Activated B cell treated with CpG ODN at 0.5 μM for 24 hours (primary cell): ENCODE measurements around the gene SLC5A1. TPM values are rescaled to one million over a fixed set of nuclear protein-coding genes. Genes with fewer than 3 reads are reported as not detected.
"Not testable (repeated sequence)": the region's sequence is repeated elsewhere in the genome, so short reads cannot be mapped to it uniquely, and the experiment has no call there.

Experiments
- ATAC-seq: fragments of 200-7000 bp; cut with Tn5 transposase; one replicate; pipeline ENCODE4 v1.10.0; 2021; ENCODE audit warnings: low read depth, mild to moderate bottlenecking, moderate library complexity
- CTCF ChIA-PET: fragments of 350-600 bp; sonication (Branson Sonifier 250); formaldehyde crosslinking; loops from one replicate; lab custom pipeline; 2021; ENCODE audit warnings: antibody characterized with exemption; lab: Charles Lee
- POLR2A ChIA-PET: fragments of 350-600 bp; sonication (Branson Sonifier 250); formaldehyde crosslinking; loops from one replicate; lab custom pipeline; 2021; ENCODE audit warnings: antibody characterized with exemption; lab: Charles Lee
- DNase-seq: peaks from one replicate; pipeline ENCODE4 v3.0.0; 2022
- H3K27ac Mint-ChIP-seq: one replicate; pipeline ENCODE4 v1.8.0; 2020; ENCODE audit warnings: mixed read lengths
- H3K27me3 Mint-ChIP-seq: one replicate; pipeline ENCODE4 v1.8.0; 2021; ENCODE audit warnings: mixed read lengths
- H3K36me3 Mint-ChIP-seq: one replicate; pipeline ENCODE4 v1.8.0; 2021; ENCODE audit warnings: low read depth, mixed read lengths
- H3K4me1 Mint-ChIP-seq: one replicate; pipeline ENCODE4 v1.8.0; 2021; ENCODE audit warnings: mixed read lengths
- H3K4me3 Mint-ChIP-seq: one replicate; pipeline ENCODE4 v1.8.0; 2020; ENCODE audit warnings: mild to moderate bottlenecking, mixed read lengths
- H3K9me3 Mint-ChIP-seq: one replicate; pipeline ENCODE4 v1.8.0; 2020; ENCODE audit warnings: mixed read lengths
- CTCF ChIP-seq: fragments of 200-600 bp; IDR thresholded peaks from one replicate; pipeline ENCODE4 v1.8.0; 2022; ENCODE audit warnings: antibody characterized with exemption, mild to moderate bottlenecking
- intact Hi-C: fragments of 100-400 bp; cut with micrococcal nuclease; formaldehyde crosslinking; loops from one replicate; pipeline ENCODE4 v1.15.1; 2024
- total RNA-seq: library from RNA; stranded (reverse); gene quantifications from 2 replicates; pipeline ENCODE4 v1.2.3, GENCODE V29; 2022

SLC5A1 gene
- total RNA-seq, 1 donor from 2014 or later, result not detected

DNA sequence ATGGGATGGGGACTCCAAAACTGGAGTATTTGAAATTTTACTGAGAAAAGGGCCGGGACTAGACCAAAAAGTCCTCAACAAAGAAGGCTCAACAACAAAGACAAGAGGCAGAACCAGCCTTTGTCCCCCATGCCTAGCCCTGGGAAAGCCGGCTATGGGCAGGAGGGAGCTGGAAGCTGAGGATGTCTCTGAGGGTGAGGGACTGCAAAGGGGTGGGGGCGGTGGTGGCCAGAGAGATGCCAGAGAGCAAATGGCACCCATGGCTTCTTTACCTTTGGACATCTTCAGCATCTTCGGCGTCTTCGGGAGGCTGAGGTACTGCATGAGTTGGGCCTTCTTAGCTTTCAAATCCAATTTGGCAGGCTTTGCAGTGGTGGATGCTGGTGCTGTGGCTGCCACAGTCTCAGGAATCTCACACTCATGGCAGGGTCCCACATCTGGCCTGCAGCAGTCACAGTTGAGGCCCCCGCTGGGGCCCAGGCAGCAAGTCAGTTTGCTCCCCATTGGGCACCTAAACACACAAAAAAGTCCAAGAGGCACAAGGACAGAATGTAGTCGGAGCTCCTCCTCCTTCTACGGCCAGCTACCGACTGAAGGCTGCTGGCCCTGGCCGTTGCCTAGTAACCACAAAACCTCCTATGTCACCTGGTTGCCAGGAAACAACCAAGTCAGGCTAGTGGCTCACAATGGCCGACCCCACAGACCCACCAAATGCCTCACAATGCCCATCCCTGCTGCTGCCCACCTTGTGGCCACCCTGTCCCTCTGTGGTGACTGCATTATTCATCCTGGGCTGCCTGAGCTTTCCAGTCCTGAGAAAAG lies 115.9 kb downstream of the SLC5A1 start, which contains the start of gene C22orf42:
TSS of gene C22orf42 (minus strand) at position 592 of the 822 bp plus-strand sequence. CDS start at position 504, 88 bp downstream.
- CTCF ChIA-PET, result interaction anchor here (0.6 kb wide), 1 partner anchor 109 kb away, joined by 3 read pairs; no protein-coding TSS in a partner anchor
- ATAC-seq (no peak), DNase-seq (no peak)
- POLR2A ChIA-PET, result no interaction called here
- H3K36me3 Mint-ChIP-seq, result no peaks in the 10 kb centered on the region
- intact Hi-C loops, result no loop called here
- H3K27ac Mint-ChIP-seq, result no peak within 1 kb of the TSS
- no peak within 1 kb of the TSS for H3K4me3 Mint-ChIP-seq
- no peaks in the 10 kb centered on the region for H3K4me1 Mint-ChIP-seq
- no peak for TF ChIP-seq CTCF
- no peaks in the 10 kb centered on the region for H3K9me3 Mint-ChIP-seq
- peaks cover 14% of the 10 kb centered on the region for H3K27me3 Mint-ChIP-seq

DNA sequence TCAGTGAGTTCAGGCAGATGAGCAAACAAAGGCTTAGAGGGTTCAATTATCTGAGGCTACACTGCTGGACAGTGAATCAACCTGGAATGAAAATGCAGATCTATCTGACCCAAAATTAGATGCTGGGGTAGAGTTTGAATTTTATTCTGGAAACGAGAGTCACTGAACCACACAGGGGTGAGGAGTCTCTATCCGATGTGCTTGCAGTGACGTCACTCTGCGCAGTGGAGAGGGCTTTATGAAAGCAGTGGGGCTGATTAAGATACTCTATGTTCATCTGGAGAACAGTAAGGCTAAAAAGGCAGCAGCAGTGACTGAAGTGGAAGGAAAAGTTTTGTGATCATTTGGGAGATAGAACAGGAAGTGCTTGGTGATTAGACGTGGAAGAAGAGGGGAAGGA lies 117.3 kb downstream of the SLC5A1 start:
- DNase-seq, ATAC-seq, H3K4me1 Mint-ChIP-seq, CTCF ChIA-PET, H3K4me3 Mint-ChIP-seq, POLR2A ChIA-PET, intact Hi-C loops, H3K27ac Mint-ChIP-seq, H3K36me3 Mint-ChIP-seq, H3K9me3 Mint-ChIP-seq: not testable (repeated sequence)
- H3K27me3 Mint-ChIP-seq, result peaks cover 21% of the 10 kb centered on the region

Other genes with a start within 250 kb of the SLC5A1 start
- 44.3 and 48.9 TPM in 2 replicates for gene YWHAH, start 98.7 kb upstream of the SLC5A1 start, total RNA-seq
- gene C22orf42, start 116.0 kb downstream of the SLC5A1 start, total RNA-seq, result not detected in 2 replicates
- gene RFPL2, start 161.8 kb downstream of the SLC5A1 start, total RNA-seq, result not detected in 2 replicates
- not detected in 2 replicates for gene SLC5A4, start 212.1 kb downstream of the SLC5A1 start, total RNA-seq